Stimulated activated CD8-positive, alpha-beta memory T cell treated with anti-CD3 and anti-CD28 coated beads, Interleukin-12 subunit alpha, Interleukin-12 subunit beta, amount 100 ng/mL, for 4 hours (primary cell): ENCODE measurements around the gene RACGAP1.

Experiments
- DNase-seq: peaks from one replicate; pipeline ENCODE4 v3.0.0-alpha.2; 2020; ENCODE audit warnings: low read depth

The RACGAP1 gene

DNA sequence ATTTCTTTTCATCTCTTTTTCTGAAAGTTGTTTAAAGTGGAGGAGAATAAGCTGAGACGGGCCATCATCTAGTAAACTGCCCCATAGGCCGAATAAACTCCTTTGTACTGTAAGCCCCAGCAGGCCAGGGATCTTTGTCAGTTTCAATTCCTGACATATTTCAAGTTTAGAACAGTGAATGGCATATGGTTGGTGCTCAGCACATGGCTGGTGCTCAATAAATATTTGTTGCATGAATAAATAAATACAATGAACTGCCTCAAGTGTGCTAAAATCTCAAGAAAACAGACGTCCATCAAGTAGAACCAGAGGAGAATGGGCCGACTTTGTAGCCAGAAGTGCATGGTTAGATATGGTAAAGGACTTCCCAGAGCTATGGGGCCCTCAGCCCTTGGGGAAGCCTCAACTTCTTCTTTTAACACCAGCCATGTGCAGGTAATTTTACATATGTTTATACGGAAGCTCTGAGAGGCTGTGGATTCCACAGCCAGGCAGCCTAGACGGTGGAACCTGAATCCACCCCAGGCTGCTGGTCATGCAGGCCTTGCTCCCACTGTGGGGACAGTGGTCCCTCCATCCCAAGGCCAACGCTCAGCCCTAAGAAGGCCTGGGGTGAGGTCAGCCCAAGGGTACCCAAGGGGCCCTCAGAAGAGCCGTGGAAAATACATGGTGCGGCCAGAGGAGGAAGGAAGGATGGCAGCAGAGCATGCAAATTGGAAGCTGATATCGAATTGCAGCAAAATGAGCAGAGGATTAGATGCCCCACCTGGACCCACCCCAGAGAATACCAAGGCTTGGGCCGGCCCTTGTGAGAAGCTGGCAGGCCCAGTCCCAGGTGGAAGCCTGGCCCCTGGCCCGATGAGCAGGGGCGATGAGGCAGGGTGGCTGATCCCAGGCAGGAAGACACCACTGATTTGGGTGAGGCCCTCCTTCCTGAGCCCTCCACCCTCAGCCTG lies 83.5 kb downstream of the RACGAP1 start:
- DNase-seq: no peak

DNA sequence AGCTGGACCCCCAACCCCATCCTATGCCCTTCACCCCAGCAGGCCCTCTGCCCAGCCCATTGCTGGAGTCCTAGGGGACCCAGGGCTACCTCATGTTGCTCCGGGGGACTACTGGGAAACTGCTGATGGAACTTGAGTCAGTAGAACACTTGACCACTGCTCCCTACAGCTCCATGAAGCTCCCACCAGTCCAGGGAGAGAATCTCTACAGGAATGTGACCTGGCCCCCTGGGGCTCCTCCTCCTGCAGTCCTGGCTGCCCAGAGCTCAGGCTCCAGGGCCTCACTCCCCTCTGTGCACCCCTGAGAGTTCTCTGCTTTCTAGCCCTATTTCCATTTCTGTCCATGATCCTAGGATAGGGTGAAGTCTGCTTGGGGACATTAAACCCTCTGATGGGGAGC lies 85.6 kb downstream of the RACGAP1 start:
- DNase-seq: no peak

DNA sequence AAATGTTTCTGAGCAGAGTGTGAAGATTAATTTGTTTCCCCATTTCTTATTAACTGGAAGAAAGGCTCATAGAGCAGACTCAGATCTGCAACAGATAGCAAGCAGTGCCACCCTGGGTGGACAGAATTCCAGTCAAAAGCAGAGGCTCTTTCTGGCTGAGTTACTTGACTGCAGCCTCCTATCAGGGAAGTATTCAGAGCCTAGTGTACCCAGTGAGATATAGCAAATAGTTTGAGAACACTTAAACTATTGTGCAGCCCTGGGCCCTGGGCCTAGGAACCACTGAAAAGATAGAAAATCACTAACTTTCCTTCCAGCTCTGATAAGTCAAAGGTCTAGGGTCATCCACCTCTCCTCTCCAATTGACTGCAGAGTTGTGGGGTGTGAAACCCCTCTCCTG lies 86.0 kb downstream of the RACGAP1 start:
- no peak for DNase-seq
